ENCODE measurements around the gene FOXF2.

Gene FOXF2

GRCh38 chr6:1390946-1391799 is 1.8 kb downstream of the FOXF2 start:
- DNase-seq (ENCODE audit: low read depth in 2 of 2) = no peak

- no peak for DNase-seq (ENCODE audit: low read depth in 2 of 2)
These were observed 2.5 kb downstream of the FOXF2 start for GRCh38 chr6:1391800-1392309.

GRCh38 chr6:1392813-1393640 is 3.7 kb downstream of the FOXF2 start:
- DNase-seq (ENCODE audit: low read depth in 2 of 2) = no peak

- no peak for DNase-seq (ENCODE audit: low read depth in 2 of 2)
These were observed 4.4 kb downstream of the FOXF2 start for GRCh38 chr6:1393641-1394283.

GRCh38 chr6:1394514-1395463 is 5.4 kb downstream of the FOXF2 start:
- no peak for DNase-seq (ENCODE audit: low read depth in 2 of 2)

GRCh38 chr6:1395506-1395905 is 6.1 kb downstream of the FOXF2 start:
- no peak for DNase-seq (ENCODE audit: low read depth in 2 of 2)

- DNase-seq (ENCODE audit: low read depth in 2 of 2) = no peak
These were observed 6.8 kb downstream of the FOXF2 start for GRCh38 chr6:1395941-1396908.

- peak; percentile 31 to 39 for DNase-seq (ENCODE audit: low read depth in 2 of 2)
These were observed 7.8 kb downstream of the FOXF2 start for GRCh38 chr6:1396952-1397868.

GRCh38 chr6:1399085-1399780 is 9.9 kb downstream of the FOXF2 start:
- DNase-seq (ENCODE audit: low read depth in 2 of 2) = no peak

- DNase-seq (ENCODE audit: low read depth in 2 of 2) = no peak
These were observed 10.9 kb downstream of the FOXF2 start for GRCh38 chr6:1400126-1400850.

GRCh38 chr6:1402369-1402768 is 13.0 kb downstream of the FOXF2 start:
- DNase-seq (ENCODE audit: low read depth in 2 of 2) = no peak

- no peak for DNase-seq (ENCODE audit: low read depth in 2 of 2)
These were observed 13.5 kb downstream of the FOXF2 start for GRCh38 chr6:1402868-1403267.

GRCh38 chr6:1403851-1404712 is 14.7 kb downstream of the FOXF2 start:
- no peak for DNase-seq (ENCODE audit: low read depth in 2 of 2)

- no peak for DNase-seq (ENCODE audit: low read depth in 2 of 2)
These were observed 15.3 kb downstream of the FOXF2 start for GRCh38 chr6:1404713-1405098.

GRCh38 chr6:1405221-1405620 is 15.8 kb downstream of the FOXF2 start:
- no peak for DNase-seq (ENCODE audit: low read depth in 2 of 2)

GRCh38 chr6:1406306-1407072 is 17.1 kb downstream of the FOXF2 start:
- DNase-seq (ENCODE audit: low read depth in 2 of 2) = no peak

All from stimulated activated CD8-positive, alpha-beta memory T cell treated with anti-CD3 and anti-CD28 coated beads, Interleukin-7, amount 100 ng/mL, for 1 hour (primary cell).